HG02678 (cell line): ENCODE results near the gene TBX1.
"Not testable (repeated sequence)": the region's sequence is repeated elsewhere in the genome, so short reads cannot be mapped to it uniquely, and the experiment has no call there.

Experiments
- ATAC-seq: cut with Tn5 transposase; IDR thresholded peaks from one replicate; pipeline ENCODE4 v1.9.1; 2021; ENCODE audit warnings: mild to moderate bottlenecking, moderate library complexity; ENCODE audit not compliant: unreplicated experiment

Gene TBX1

DNA sequence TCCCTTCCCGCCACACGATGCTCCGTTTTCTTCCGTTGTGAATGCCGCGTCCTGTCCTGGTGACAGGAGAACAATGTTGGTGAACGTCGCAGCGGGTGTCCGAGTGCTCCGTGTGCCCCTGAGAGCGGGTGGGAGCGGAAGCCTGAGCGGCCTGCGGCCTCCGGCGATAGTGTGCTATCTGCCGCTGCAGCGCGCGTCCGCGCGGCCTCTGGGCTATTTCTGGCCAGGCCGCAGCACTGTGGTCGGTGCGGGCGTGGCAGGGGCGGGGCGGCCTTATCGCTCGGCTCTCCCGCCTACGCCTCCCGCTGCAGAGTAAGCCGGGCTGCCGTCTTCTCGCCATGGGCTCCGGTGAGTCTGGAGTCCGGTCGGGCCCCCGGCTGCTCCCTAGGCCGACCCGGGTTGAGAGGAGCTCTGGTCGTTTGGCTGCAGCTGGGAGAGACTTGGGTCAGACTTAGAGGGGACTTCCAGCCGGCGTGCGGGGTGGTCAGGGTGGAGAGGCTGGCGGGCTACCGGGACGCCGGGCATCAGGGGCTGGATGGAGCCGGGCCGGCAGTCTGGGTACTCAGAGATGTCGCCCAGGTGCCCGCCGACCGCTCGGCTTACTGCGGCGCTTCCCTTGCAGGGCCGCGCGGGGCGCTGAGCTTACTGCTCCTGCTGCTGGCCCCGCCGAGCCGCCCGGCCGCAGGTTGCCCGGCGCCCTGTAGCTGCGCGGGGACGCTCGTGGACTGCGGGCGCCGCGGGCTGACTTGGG, 37.2 kb upstream of the TBX1 start, which contains the start of gene GP1BB:
Gene GP1BB (plus strand): TSS at position 308 of the 751 bp plus-strand sequence. CDS start 31 bp downstream, at position 339.
- ATAC-seq: no peak

DNA sequence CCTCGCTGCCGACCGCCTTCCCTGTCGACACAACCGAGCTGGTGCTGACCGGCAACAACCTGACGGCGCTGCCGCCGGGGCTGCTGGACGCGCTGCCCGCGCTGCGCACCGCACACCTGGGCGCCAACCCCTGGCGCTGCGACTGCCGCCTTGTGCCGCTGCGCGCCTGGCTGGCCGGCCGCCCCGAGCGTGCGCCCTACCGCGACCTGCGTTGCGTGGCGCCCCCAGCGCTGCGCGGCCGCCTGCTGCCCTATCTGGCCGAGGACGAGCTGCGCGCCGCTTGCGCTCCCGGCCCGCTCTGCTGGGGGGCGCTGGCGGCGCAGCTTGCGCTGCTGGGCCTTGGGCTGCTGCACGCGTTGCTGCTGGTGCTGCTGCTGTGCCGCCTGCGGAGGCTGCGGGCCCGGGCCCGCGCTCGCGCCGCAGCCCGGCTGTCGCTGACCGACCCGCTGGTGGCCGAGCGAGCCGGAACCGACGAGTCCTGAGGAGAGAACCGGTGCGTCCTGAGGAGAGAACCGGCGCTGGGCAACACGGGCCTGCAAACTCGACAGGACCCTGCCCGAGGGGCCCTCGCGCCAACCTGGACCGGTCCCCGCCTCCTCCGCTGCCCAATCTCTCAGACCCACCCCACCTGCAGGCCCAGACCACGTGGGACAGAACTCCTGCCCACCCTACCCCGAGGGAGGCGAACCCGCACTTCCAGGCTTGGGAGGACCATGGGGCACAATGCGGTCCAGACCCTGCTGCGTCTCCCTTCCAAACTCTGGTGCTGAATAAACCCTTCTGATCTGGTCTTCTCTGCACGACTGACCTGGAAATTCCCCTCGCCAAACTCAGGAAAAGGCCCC, 36.4 kb upstream of the TBX1 start:
- no peak for ATAC-seq

DNA sequence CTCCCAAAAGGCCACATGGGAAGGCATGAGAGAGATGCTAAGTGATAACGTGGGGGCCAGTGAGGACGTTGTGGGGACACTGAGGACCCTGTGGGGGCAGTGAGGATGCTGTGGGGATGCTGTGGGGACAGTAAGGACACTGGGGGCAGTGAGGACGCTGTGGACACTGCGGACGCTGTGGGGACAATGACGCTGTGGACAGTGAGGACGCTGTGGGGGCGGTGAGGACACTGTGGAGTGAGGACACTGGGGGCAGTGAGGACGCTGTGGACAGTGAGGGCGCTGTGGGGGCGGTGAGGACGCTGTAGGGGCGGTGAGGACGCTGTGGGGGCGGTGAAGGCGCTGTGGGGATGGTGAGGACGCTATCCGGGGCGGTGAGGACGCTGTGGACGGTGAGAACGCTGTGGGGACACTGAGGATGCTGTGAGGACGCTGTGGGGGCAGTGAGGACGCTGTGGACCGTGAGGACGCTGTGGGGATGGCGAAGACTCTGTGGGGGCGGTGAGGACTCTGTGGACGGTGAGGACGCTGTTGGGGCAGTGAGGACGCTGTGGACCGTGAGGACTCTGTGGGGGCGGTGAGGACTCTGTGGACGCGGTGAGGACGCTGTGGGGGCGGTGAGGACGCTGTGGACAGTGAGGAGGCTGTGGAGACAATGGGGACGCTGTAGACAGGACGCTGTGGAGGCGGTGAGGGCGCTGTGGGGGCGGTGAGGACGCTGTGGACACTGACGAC, 35.5 kb upstream of the TBX1 start:
- ATAC-seq: no peak

DNA sequence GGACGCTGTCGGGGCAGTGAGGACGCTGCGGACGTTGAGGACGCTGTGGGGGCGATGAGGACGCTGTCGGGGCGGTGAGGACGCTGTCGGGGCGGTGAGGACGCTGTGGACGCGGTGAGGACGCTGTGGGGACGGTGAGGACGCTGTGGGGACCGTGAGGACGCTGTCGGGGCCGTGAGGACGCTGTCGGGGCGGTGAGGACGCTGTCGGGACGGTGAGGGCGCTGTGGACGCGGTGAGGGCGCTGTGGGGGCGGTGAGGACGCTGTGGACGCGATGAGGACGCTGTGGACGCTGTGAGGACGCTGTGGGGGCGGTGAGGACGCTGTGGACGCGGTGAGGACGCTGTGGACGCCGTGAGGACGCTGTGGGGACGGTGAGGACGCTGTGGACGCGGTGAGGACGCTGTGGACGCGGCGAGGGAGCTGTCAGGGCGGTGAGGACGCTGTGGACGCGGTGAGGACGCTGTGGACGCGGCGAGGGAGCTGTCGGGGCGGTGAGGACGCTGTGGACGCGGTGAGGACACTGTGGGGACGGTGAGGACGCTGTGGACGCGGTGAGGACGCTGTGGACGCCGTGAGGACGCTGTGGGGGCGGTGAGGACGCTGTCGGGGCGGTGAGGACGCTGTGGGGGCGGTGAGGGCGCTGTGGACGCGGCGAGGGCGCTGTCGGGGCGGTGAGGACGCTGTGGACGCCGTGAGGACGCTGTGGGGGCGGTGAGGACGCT, 34.4 kb upstream of the TBX1 start:
- not testable (repeated sequence) for ATAC-seq

DNA sequence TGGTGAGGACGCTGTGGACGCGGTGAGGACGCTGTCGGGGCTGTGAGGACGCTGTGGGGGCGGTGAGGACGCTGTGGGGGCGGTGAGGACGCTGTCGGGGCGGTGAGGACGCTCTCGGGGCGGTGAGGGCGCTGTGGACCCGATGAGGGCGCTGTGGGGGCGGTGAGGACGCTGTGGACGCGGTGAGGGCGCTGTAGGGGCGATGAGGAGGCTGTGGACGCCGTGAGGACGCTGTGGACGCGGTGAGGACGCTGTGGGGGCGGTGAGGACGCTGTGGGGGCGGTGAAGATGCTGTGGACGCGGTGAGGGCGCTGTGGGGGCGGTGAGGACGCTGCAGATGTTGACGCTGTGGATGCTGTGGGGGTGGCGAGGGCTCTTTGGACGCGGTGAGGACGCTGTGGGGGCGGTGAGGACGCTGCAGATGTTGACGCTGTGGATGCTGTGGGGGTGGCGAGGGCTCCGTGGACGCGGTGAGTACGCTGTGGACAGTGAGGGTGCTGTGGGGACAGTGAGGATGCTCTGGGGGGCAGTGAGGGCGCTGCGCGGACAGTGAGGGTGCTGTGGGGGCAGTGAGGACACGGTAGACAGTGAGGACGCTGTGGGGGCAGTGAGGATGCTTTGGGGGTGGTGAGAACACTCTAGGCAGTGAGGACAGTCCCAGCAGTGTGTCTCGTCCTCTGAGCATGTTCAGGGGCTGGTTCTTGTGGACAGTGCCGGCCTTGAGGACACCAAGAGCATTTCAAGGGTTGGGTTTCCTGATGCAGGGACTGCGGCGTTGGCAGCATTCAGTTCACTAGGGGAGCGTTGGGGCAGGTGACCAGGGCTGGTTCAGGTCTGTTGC, 33.0 kb upstream of the TBX1 start:
- no peak for ATAC-seq

DNA sequence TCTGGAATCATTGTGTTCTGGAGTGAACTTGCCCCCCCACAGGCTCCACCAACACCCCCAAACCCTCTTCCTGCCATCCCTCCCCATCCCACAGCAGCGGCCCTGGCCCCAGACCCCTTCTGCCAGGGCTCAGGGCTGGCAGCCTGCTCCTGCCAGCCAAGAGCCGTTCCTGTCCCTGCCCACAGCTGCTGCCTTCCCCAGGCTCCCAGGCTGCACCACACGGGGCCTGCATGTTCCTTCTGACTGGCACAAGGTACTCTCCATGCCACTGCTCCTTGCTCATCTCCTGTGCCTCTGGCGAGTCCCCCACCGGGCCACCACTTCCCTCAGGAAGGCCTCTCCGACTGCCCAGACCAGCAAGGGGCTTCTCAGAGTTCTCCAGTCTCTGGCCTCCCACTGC, 32.3 kb upstream of the TBX1 start:
- ATAC-seq: no peak

DNA sequence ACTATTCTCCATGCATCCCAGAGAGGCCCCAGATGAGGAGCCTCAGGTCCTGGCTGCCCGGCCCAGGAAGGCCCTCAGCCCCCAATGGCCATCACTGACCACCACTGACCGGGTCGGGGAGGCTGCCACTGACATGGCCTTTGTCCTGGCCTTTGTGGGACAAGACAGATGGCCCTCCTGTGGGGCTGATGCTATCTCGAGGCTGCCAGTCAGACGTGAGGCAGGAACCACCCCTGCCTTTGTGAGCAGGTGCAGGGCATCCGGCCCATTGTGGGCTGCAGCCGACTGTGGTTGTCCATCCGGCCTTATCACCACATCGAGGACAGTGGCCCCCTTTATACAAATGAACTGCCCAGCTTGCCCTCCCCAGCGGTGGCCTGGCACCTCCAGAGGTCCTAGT, 31.7 kb upstream of the TBX1 start:
- ATAC-seq: no peak

DNA sequence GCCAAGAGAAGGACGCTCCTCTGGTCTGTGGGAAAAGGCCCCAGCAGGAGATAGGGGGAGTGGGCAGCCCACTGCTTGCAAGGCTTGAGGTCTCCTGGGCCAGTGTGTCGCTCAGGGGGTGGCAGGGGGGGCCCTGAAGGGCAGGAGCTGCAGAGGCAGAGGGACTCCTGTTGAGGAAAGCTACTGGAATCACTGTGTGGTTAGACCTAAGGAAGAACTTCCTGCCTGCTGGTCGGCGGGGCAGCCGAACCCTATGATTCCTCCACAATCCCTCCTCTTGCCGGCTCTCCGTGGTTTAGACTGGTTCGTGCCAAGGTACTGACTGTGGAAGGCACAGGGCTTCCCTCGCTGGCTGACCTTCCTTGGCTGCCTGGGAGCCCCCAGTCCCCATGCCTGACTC, 31.1 kb upstream of the TBX1 start:
- ATAC-seq: no peak

DNA sequence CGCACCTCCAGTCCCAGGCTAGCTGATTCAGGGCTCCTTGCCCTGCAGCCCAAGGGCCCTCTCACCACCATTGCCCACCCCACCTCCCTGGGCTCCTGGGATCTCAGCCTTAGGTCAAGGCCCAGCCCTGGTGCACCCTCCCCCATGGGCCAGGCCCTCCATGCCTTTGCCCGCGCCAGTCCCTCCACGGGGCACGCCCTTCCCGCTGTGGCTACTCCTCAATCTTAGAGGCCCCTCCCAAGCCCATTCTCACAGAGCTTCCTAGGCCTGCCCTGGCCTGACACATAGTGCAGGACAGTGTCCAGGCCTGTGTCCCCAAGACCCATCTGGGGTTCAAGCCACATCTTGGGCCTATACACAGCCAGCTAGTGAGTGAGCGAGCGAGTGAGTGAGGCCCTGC, 30.4 kb upstream of the TBX1 start:
- no peak for ATAC-seq

DNA sequence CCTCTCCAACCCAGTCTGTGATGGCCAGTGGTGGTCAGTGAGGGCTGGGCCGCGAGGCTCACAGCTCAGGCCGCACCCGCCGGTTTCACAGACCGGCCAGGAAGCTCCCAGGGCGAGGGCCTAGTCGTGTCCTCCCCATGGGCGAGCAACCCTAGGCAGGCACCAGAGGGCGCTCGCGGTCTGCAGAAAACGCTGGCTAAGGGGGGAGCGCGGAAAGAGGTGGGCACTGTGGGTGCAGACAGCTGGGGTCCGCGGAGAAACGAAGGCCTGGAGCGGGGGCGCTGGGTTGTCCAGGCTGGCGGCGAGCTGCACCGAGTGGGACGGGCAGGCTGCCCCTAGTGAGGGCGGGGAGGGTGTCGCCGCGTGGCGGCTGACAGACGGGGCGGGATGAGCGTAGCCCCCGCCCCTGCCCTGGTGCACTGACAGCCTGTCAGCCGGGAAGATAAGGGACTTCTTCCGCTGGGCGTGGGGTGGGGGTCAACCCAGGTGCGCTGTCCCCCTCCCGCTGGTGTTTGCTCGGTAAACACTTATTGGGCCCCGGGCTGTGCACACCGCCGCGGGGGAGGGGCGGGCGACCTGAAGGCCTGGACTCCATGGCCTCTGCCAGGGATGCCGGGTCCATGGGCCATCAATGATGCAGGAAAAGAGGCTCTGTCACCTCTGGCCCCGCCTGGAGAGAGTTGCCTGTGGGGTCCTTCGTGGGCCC, 29.8 kb upstream of the TBX1 start:
- ATAC-seq: no peak

DNA sequence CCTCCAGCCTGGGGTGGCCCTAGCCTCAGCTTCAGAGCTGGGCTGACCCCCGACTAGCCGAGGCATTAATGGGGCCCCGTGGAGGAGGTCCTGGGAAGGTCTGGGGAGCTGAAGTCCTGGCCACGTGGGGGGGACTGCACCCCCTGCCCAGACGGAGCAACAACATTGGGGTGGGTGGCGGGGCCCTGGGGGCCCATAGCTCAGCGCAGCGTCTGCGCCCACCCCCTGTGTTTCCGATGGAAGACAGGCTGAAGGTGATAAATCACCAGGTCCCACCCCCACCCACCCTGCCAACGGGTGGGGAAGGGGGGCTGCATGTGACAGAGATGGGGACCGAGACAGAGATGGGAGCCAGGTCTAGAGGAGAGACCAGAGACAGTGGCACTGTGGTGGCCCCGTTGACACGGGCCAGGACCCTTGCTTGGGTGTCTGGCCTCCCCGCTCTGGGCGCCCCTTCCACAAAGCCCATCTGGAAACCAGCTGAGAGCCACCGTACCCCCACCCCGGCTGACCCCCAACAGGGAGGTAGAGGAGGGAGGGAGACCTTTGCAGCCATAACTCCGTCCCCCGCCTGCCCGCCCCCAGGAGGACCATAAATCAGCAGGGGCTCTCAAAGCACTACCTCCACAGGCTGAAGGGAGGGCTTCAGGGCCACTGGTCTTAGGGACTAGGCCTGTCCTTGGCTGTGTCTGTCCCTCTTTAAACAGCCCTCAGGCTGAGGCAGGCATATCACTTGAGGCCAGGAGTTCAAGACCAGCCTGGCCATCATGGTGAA, 29.0 kb upstream of the TBX1 start:
- ATAC-seq: no peak

DNA sequence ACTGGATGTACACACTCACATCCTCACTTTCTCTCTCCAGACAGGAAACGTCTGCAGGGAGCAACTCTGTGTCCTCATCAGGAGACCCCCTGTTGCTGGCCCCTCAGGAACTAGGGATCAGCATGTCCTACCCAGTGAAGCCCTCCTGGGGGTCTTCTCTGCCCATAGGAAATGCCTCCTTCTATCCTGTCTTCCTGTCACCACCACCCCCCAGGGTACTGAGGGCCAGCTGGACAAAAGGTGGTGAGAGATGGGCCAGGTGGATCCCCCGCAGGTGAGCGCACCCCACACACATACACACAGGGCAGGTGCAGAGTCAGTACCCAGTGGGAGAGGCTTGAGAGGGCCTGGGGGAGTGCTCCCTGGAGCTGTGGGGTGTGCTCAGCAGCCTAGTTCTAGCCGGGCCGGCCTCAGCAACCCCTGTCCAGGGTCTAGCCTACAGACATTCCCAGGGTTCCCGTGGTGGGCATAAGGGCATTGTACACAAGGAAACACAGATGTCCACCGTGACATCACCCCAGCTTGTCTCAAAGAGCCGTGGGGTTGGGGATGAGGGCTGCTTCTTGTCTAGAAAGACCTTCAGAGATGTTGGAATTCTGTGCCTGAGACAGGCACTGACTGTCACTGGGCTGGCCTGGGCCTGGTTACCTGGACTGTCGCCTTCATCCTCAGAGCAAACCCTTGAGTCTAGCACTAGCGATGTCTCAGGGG, 28.0 kb upstream of the TBX1 start:
- no peak for ATAC-seq

DNA sequence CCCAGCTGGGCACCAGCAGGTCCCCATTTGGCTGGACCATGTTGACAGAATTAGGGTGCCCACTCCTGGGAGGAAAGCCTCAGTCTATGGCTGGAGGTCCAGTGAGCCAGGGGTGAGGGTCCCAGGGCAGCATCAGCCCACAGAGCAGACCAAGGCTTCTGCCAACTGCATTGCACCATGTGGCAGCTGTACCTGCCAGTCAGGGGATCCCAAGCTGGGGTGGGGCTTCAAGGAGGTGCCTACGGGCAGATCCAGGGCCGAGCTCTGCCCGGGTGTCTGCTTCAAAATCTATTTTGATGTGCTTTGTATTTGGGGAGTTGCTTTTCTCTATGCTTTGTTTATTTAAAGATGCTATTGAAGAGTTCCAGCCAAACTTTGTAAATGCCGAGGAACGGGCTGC, 26.8 kb upstream of the TBX1 start:
- no peak for ATAC-seq

DNA sequence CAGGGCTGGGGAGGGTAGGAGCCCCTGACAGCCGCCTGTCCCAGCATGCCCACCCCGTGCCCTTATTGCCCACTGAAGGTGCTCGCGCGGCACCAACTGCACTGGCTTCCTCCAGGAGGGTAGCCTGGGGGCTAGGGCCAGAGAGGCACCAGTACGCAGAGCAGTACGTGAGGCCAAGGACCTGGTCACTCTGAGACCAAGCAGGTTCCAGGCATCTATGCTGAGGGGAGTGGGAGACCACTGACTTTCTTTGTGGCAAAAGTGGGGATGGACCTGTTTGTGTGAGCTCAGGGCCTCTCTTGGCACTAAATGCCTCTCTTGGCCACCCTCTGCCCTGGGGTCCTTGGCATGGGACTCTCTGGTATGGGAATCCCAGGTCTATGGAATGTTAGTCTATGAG, 26.4 kb upstream of the TBX1 start:
- no peak for ATAC-seq

DNA sequence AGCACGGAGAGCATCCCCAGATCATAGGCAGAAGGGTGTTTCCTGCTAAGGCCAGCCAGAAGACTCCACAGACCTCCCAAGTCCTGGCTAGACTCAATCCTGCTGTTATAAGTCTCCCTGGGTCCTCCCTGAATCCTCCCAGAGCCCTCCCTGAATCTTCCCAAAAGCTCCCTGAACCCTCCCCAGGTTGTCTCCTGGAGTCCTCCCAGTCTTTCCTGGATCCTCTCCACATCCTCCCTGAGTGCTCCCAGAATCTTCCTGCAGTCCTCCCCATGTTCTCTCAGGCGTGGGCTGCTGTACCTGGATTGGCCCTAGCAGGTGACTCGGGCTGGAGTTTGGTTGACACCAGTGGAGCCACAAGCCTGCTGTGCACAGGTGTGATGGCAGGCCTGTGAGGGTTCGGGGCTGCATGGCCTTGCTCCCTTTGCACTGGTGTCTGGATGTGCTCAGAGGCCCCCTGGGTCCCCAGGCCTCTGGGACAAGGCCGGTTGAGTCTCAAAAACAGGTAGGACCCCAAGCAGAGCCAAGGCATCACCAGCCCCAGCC, 25.7 kb upstream of the TBX1 start:
- no peak for ATAC-seq

DNA sequence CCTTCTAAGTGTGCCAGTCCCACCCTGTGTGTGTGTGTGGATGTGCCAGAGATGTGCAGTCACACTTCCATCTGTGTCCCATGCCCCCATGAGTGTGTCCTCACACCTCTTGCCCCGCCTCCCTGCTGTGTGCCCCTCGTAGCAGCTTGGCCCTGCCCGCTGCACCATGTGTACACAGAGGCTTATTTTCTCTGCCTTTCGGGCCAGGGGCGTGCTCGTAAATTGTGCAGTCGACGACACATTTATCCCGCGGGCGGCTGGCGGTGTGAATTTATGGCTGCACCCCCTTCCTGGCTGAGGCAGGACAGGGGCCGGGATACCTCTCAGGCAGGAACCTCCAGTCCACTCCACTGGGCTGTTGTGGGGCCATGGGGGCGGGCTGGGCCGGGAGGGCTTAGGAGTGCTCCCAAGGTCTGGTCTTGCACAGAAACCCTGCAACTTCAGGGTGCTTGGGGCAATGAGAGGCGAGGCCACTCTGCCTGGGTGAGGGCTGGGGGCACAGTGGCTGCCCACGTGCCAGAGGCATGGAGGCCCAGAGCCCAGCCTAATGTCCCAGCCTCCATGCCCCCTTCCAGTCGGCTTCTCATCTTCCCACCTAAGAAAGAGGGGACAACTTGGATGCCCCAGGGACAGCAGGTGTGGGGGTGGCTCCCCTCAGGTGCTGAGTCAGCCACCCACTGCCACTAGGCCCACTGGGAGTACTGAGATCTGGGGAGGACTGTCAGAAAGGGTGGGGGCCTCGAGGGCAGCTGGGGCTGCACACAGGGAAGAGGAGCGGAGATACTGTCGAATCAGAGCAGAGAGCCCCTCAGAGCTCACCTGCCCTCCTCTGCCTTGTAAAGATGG, 24.7 kb upstream of the TBX1 start:
- ATAC-seq: no peak
